Stimulated activated naive CD8-positive, alpha-beta T cell treated with anti-CD3 and anti-CD28 coated beads, Interleukin-15, Interleukin-2, amounts not matched to agents 100 U/mL and 50 U/mL, for 24 hours (primary cell): ENCODE measurements around the gene ODF4.
"Not testable (repeated sequence)": the region's sequence is repeated elsewhere in the genome, so short reads cannot be mapped to it uniquely, and the experiment has no call there.

Experiments used
- ATAC-seq: fragments of 150-1000 bp; cut with Tn5 transposase; one replicate; pipeline ENCODE4 v1.10.0; 2021
- DNase-seq: peaks from one replicate; pipeline ENCODE4 v3.0.0; 2021

Gene ODF4

DNA sequence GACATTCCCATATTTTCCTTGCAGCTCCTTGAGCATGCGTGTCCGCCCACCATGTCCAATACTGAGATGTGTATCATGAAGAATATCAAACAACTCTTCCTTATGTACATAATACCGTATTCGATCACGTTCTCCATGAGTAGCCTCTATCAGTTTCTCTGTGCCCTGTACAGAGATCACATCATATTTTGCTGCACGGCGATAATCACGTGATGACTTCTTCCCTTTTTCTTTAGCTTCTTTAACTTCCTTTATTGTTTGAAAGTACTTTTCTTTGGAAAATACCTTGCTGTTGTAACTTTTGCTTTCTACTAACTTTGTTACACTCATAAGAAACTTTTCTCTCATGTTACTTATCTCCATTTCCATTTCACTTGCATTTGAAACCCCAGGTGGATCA lies 30.3 kb downstream of the ODF4 start:
- DNase-seq, result no peak
- no peak for ATAC-seq

DNA sequence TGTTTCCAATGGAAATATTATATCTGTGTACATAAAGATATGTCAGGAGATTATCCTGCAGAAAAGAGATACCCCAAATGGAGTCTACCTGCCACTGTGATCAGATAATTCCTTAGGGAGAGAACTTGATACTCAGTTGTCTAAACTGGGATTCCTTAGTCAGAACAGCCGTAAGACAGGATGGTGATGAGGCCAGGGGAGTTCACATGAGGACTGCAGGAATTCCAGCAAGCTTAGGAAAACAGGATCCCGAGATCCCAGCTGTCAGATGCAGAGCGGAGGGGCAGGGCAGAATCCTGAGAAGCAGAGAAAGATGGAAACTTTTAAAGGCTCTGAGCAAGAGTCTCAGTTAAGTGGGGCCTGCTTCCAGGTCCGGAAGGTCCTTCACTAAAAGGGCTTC lies 32.1 kb downstream of the ODF4 start:
- DNase-seq (no peak), ATAC-seq (no peak)

DNA sequence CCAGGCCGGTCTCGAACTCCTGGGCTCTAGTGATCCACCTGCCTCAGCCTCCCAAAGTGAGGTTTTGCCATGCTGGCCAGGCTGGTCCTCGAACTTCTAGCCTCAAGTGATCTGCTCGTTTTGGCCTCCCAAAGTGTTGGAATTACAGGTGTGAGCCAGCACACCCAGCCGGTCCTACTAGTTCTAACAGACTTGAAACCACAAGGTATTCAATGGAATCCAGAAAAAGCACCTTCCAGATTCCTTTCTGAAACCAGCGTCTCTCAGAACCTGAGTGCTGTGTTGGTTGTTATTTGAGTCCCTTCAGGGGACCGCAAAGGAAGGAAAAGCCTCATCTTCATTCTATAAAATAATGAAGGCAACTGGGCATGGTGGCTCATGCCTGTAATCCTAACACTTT lies 32.8 kb downstream of the ODF4 start:
- no peak for ATAC-seq
- no peak for DNase-seq

DNA sequence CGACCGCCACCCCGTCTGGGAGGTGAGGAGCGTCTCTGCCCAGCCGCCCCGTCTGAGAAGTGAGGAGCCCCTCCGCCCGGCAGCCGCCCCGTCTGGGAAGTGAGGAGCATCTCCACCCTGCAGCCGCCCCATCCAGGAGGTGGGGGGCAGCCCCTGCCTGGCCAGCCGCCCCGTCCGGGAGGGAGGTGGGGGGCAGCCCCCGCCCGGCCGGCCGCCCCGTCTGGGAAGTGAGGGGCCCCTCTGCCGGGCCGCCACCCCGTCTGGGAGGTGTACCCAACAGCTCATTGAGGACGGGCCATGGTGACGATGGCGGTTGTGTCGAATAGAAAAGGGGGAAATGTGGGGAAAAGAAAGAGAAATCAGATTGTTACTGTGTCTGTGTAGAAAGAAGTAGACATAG lies 34.2 kb downstream of the ODF4 start:
- DNase-seq, ATAC-seq: not testable (repeated sequence)

DNA sequence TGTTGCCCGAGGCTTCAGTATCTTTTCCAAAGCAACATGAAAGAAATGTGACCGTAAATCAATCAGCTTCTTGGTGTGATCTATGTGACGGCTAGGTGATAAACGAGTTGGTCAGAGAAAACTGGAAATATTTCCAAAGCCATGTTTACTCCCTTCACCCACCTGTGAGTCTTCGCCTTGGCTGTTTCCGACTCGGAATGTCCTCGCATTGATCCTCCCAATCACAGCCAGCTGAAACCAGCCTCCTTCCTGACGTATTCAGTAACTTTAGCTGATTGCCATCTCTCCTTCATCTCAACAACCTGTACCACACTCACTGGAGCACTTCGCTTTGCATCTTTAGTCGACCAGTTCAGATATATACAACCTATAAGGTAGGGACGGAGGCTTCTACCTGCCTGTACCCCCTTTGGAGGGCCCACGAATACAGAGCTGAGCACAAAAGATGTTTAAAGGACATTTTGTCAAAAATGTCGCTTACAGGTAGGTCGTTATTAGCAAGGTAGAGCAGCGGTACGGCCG lies 36.2 kb downstream of the ODF4 start:
- no peak for ATAC-seq
- DNase-seq, result no peak

DNA sequence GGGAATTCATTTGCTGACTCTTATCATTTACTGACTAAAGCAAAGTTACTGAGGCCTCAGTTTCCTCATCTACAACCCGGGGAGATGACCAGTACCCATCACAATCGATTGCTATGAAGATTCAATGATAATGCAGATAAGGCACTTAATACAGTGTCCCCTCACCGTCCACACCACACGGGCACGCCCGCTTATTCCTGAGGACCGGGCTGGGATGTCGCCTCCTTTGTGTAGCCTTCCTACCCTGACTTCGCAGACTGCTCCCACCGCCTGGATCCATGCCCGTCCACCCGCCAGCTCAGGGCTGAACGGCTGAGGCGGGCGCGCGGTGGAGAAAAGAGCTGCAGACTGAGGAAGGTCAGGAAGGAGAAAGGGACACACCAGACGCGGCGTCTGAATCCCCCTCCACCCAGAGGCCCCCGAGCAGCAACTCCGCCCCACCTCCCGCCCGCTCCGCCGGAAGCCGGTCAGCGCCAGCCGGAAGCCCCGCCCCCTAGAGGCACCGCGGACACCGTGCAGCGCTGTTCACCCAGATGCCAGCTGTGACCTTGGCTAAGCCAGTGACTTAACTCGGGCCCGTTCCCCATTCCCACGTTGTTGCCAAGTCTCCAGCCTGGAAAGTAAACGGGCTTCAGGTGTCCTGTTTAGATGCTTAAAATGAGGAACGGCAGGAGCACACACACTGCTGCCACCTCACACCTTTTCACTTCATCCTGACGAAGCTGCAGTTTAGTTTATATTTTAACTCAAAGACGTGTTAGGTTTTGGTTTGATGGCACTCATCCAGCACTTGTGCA lies 36.8 kb downstream of the ODF4 start, which contains the start of gene KRABD2:
KRABD2 (minus strand) TSS at position 434 of the 797 bp plus-strand sequence.
- peak; percentile 97 for DNase-seq
- ATAC-seq, result peak; percentile 99

DNA sequence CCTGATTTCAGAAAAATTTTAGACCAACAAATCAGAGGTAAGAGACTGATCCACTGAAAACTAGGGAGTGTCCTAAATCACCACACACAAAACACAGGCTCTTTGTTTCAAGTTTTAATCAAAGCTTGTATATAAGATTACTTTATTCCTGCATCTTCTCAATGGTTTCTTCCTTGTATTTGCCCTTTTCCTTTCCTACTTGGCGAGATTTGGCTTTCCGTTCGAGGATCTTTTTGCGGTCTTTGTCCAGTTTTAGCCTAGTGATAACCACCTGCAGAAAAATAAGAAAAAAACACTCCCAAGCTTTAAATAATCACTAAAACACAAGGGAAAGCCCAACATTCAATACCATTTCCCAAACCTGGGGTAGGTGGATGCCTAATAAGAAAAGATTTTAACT lies 37.8 kb downstream of the ODF4 start:
- DNase-seq, result no peak
- no peak for ATAC-seq

DNA sequence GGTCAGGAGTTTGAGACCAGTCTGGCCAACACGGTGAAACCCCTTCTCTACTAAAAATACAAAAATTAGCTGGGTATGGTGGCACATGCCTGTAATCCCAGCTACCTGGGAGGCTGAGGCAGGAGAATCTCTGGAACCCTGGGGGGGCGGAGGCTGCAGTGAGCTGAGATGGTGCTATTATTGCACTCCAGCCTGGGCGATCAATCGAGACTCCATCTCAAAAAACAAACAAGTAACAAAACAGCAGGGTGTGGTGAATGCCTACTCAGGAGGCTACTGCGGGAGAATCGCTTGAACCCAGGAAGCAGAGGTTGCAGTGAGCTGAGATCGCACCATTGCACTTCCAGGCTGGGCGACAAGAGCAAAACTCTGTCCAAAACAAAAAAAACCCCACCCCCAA lies 38.5 kb downstream of the ODF4 start:
- not testable (repeated sequence) for ATAC-seq, DNase-seq

DNA sequence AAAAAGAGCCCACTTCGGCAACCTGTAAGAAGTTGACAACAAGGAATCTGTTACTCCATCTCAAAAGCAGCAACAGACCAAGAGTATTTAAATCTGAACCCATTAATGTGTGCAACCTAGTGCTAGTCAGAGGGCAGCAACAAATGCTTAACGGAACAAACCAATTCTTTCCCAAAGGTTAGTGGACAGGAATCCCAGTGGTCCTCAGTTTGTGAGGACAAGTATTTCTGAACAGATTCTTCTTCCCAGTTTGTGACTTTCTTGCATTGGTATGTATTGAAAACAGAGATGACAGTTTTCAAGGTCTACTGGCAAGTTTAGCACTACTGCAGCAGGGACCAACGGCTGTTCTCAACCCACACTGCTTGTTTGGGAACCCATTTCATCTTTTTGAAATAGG lies 40.4 kb downstream of the ODF4 start:
- DNase-seq (no peak), ATAC-seq (no peak)

DNA sequence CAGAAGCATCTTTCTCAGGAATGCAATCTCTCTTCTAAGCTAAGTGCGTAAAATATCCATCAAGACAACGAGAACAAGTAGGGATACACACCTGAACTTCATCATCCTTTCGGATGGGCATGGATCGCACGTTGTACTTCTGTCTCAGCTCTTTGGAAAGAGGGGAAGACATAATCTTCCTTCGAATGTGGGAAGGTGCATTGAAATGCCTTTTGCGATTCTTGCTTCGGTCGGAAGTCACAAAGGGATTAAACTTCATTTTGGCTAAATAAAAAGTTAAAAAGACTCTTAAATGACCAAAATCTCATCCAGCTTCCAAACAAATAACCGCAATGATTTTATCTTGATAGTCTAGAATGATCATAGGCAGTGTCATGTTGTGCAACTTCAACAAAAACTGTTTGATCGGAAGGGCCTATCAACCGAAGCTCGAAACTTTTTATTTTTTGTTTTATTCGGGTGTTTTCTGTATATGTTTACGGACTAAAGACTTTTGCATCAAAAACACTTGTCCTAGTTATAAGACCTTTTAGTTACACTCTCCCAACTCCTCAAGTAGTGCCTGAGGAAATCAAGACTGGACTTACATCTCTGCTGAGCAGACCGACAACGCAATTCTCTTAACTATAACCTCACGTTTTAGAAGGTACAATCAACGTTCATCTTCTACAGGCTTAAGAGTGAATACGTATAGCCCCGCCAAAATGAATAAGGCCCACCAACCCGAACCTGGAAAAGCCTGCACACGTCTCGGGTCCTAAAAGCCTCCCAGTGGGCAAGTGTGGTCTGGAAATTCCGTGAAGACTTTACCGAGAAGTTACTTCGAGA lies 42.6 kb downstream of the ODF4 start:
- ATAC-seq, result no peak
- DNase-seq, result no peak

DNA sequence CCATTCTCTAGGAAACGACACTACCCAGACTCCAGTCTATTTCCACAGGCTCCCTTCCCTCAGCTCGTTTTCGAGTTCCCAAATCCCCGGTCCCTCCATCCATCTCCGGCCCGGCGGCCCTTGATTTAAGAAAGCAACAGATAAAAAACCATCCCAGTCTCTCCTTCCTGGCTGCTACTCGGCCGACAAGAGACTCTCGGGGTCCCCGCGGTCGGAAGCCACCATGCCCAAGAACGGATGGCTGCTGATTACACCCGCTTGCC lies 43.2 kb downstream of the ODF4 start:
- DNase-seq, result no peak
- ATAC-seq, result no peak

DNA sequence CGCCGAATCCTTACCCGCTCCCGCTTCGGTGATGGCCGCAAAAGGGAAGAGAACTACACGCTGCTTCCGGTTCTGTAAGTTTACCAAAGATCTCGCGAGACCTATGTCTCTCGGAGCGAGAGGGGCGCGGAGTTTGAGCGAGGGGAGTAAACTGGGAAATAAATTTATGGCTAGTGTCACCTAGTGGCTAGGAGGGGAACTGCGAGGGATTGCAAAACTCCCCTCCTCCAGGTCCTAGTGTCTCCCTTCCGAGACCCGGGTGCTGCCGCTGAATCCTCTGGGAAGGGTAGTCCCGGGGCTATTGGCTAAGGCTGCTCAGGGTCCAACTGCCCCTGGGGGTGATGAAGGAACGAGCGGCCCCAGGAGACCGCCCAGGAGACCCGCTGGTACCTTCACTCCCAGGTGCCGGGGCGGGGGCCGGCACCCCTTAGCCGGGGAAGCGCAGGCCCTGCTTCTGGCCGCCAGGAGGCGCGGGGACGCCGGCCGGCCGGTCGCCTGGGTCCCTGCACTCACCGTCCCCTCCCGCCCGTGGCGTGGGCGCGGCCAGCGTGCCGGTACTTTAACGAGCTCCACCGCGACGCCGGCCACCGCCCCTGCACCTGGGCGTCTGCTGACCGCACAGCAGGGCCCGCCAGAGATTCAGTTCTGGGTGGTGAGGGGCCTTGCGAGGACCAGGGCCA lies 43.6 kb downstream of the ODF4 start, which contains the start of gene RPL26:
RPL26 (minus strand) TSS at position 51 of the 680 bp plus-strand sequence. CDS start 883 bp downstream, outside the sequence.
- peak; percentile 95 for ATAC-seq
- DNase-seq, result peak; percentile 91

DNA sequence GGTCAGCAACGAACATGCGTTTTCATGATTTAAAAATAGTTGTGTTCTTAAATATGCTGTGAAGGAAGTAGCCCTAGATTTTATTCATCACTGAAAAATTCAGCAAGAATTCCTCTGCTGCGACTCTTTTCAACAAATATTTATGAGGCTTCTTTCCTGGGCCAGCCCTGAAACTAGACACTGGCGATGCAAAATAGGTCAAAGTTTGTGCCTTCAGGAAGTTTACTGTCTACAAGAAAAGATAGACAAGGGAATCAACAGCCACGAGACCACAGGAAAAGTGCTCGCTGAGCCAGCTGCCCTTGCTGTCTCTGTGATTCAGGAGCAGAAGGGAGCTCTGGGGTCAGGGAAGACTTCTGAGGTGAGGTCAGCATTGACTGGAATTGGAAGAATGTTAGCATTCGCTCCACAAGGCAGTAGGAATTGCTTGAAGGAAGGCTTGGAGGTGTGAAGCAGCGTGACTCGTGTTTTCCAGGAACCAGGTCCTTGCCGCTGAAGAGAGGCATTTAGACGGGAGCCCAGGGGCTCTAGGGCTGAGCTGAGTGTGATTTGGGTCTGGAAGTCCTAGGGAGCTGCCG lies 45.2 kb downstream of the ODF4 start:
- no peak for DNase-seq

DNA sequence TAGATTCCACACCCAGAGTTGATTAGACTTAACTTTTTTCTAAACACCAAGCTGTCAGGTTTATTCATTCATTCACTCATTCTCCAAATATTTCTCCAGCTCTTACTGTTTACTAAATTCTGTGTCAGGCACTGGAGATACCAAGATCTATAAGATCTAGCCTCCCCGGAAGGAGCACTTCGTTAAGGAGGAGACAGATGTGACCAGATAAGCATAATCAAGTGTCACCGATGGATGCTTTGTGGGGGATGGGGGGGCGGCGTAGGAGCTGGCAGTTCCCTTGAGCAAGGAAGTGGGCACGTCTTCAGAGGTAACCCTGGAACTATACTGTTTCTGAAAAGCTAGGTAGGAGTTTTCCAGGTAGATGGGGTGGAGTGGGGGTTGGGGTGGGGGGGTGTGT lies 47.2 kb downstream of the ODF4 start:
- ATAC-seq (no peak), DNase-seq (no peak)

More for the DNA sequence above, 45.2 kb downstream of the ODF4 start:
- no peak for ATAC-seq

DNA sequence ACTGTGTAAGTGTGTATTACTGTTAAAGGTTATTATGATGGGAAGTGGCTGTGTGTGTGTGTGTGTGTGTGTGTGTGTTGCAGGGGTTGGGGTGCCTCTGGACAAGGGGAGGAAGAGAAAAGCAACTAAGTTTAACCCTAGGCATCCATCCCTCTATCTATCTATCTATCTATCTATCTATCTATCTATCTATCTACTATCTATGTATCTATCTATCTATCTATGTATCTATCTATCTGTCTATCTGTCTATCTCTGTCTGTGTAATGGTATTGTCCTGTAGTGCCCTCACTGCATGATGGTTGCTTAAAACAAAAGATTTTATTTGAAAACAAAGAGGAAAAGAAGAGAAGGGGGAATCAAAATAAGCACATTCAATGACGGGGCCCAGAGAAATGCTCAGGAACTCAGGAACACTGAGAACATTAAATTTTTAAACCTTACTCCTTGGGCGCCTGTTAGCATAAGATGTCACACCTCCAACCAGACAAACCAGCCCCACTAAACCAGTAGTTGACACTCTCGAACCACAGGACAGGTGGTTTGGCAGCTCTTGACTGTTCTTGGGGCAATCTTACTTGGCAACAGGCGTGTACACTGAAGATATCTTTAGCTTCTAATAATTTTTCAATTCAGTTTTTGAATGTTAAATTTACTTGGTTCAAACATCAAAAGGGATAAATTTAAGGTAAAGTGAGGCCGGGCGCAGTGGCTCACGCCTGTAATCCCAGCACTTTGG lies 48.4 kb downstream of the ODF4 start:
- ATAC-seq (no peak), DNase-seq (no peak)

DNA sequence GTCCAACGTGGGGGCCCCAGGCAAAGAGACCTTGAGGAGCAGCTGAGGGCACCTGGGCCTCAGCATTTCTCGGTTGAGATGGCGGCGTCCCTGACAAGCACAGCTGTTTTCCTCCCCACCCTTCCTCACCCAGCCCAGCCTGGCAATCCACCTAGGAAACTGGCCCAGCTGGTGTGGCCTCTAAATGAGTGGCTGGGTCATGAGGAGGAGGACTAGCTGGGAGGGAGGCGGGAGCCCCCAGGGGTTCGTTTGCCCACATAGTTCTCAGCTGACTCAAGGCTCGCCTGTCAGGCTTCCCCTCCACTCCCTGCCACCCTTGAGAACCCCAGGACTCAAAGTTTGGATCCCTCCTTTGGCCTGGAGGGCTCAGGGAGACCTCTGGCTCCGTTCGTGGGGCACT lies 52.1 kb downstream of the ODF4 start:
- ATAC-seq (no peak), DNase-seq (no peak)

DNA sequence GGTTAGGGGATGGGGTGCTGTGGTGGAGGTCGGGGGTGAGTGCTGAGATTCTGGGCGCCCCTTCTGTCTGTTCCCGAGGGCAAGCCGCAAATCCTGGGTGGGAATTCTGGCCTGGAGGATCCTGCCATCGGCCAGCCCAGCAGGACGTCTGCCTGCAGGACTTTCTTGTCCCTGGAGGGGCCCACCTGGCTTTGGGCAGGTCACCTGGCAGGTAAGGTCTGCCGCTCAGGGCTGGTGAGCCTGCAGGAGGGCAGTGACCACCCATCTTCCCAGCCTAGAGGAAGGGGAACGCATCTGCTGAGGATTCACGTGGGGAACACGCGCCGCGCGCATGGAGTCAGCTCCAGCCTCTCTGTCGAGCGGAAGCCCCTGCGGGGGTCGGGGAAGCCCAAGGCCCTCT lies 52.6 kb downstream of the ODF4 start:
- DNase-seq (no peak), ATAC-seq (no peak)

DNA sequence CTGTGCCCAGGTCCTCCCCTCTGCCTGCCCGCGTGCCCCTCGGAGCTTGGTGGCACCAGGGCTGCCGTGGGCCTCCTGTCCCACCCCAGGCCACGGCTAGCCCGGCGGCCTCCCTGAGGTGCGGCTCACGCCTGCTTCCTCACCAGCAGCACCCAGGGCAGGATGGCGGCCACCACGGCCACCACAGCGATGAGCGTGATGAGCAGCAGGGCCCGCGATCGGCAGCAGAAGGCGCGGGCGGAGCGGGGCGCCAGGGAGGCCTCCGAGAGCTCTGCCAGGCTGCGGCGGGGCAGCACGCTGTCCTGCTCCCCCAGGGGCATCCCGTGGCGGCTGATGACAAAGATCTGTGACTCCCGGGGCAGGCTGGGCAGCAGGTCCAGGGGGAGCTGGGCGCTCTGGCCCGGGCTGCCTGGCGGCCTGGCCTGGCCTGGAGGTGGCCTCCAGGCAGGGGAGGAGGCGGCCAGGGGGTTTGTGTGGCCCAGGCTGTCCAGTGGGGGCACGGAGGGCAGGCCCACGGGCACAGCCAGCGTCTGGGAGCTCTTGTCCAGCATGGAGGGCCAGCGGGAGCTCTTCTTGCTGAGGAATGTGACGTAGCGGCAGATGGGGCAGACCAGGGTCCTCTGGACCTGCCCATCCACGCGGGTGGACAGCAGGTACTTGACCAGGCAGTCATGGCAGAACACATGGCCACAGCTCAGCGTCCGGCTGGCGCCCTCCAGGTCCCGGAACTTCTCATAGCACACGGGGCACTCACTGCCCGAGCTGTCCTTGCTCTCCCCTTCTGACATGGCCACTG lies 53.2 kb downstream of the ODF4 start:
- DNase-seq, result no peak
- ATAC-seq, result no peak

DNA sequence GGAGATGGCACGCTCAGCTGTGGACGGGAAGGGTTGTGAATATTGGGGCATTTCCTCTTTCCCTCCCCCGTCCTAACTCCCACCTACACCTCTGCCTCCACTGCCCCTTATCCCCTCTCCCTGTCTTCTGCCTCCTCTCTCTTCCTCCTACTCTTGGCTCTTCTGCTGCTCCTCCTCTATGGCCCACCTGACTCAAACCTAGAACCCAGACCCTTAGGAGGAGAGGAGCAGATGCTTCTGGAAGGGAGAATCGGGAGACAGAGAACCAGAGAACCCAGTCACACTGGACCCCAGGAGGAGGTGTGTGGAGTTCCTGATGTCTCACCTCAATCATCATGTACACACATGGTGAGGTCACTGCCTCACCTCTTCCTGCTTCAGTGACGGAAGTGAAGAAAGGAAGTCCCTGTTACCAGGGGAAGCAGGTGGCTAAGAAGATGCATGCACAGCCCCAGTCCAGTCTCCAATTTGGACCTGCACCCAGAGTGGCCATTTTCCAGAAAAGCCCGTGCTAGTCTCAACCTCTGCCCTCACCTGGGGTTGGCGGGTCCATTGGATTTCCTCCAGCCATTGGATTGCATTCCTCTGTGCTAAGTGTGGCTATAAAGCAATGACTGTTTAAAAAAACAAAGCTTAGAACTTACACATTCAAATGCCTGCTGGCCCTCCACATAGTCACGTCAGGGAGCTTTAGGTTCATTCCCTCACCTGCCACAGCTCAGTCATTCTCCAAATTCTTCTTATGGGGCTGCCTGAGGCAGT lies 54.0 kb downstream of the ODF4 start:
- no peak for DNase-seq
- ATAC-seq, result peak; percentile 67

DNA sequence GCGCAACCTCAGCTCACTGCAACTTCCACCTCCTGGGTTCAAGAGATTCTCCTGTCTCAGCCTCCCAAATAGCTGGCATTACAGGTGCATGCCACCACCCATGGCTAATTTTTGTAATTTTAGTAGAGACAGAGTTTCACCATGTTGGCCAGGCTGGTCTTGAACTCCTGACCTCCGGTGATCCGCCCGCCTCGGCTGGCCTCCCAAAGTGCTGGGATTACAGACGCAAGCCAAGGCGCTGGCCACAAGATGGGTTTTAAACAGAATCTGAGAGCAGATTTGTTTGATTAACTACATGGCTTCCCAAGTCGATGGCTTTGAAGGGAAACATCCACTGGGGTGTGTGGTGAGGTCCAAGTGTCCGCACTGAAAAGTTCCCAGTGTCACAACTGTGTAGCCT lies 54.9 kb downstream of the ODF4 start:
- not testable (repeated sequence) for DNase-seq, ATAC-seq
